Measurements from ENCODE around the gene PET100.
"Not testable (repeated sequence)": the region's sequence is repeated elsewhere in the genome, so short reads cannot be mapped to it uniquely, and the experiment has no call there.

PET100 gene

GRCh38 chr19:7635670-7636069 is 6.1 kb downstream of the PET100 start:
- DNase-seq, result no peak

GRCh38 chr19:7636317-7636690 is 6.7 kb downstream of the PET100 start:
- DNase-seq, result no peak

GRCh38 chr19:7636691-7637373 is 7.2 kb downstream of the PET100 start, which contains the start of gene STXBP2:
STXBP2 (plus strand) TSS chr19:7637110; CDS start chr19:7637150, 40 bp downstream.
- peak; percentile 90 for DNase-seq

- DNase-seq, result no peak
Measured at GRCh38 chr19:7637374-7638256, 8.0 kb downstream of the PET100 start.

- no peak for DNase-seq
Measured at GRCh38 chr19:7638802-7639465, 9.3 kb downstream of the PET100 start.

- no peak for DNase-seq
Measured at GRCh38 chr19:7639863-7640348, 10.3 kb downstream of the PET100 start.

- DNase-seq, result no peak
Measured at GRCh38 chr19:7640803-7641202, 11.2 kb downstream of the PET100 start.

GRCh38 chr19:7641290-7642276 is 12.0 kb downstream of the PET100 start:
- DNase-seq, result no peak

- no peak for DNase-seq
Measured at GRCh38 chr19:7642295-7643030, 12.9 kb downstream of the PET100 start.

- no peak for DNase-seq
Measured at GRCh38 chr19:7643031-7643415, 13.4 kb downstream of the PET100 start.

GRCh38 chr19:7643629-7644549 is 14.3 kb downstream of the PET100 start:
- not testable (repeated sequence) for DNase-seq

- no peak for DNase-seq
Measured at GRCh38 chr19:7644550-7644877, 14.9 kb downstream of the PET100 start.

- no peak for DNase-seq
Measured at GRCh38 chr19:7645163-7645562, 15.6 kb downstream of the PET100 start.

GRCh38 chr19:7645656-7646425 is 16.2 kb downstream of the PET100 start:
- no peak for DNase-seq

- no peak for DNase-seq
Measured at GRCh38 chr19:7646426-7646700, 16.8 kb downstream of the PET100 start.

- DNase-seq, result no peak
Measured at GRCh38 chr19:7647156-7647555, 17.6 kb downstream of the PET100 start.

- DNase-seq, result no peak
Measured at GRCh38 chr19:7648265-7649014, 18.8 kb downstream of the PET100 start.

- DNase-seq, result no peak
Measured at GRCh38 chr19:7650148-7650547, 20.6 kb downstream of the PET100 start.

- DNase-seq, result peak; percentile 87
Measured at GRCh38 chr19:7652061-7652641, 22.6 kb downstream of the PET100 start.

Data from stimulated activated CD4-positive, alpha-beta T cell treated with anti-CD3 and anti-CD28 coated beads, Interleukin-4, amount 100 ng/mL, for 24 hours (primary cell).